ENCODE measurements around the gene RNF180.

Gene RNF180

GRCh38 chr5:64295101-64295500, 129.5 kb downstream of the RNF180 start:
- H4K20me1 ChIP-seq (ENCODE audit: insufficient read depth, low read length), result no peaks in the 10 kb centered on the region
- no peaks in the 10 kb centered on the region for H3K27me3 ChIP-seq (ENCODE audit: insufficient read depth, low read length, poor library complexity)
- ATAC-seq (ENCODE audit: insufficient read depth, low read depth) (no peak), DNase-seq (no peak)
- no peaks in the 10 kb centered on the region for H3K79me2 ChIP-seq (ENCODE audit: insufficient read depth, low read length)
- no peak overlapping the region for H3K4me3 ChIP-seq (ENCODE audit: low read depth in 1 of 2, low read length in 2 of 2)
- TF ChIP-seq EZH2 (IDR thresholded peaks at IDR 0.05; ENCODE audit: borderline replicate concordance, low read depth, low read length, severe bottlenecking) (no peak), CTCF (IDR thresholded peaks at IDR 0.05; ENCODE audit: borderline replicate concordance, extremely low read depth, low read length, poor library complexity, severe bottlenecking) (no peak)
- no peaks in the 10 kb centered on the region for H3K9me3 ChIP-seq (ENCODE audit: insufficient read depth, low read length, severe bottlenecking)
- H2AFZ ChIP-seq (ENCODE audit: low read depth, low read length), result no peak overlapping the region
- H3K36me3 ChIP-seq (ENCODE audit: insufficient read depth, low read length), result no peaks in the 10 kb centered on the region
- no peaks in the 10 kb centered on the region for H3K4me1 ChIP-seq (ENCODE audit: insufficient read depth, low read length)
- H3K4me2 ChIP-seq (ENCODE audit: insufficient read depth, low read length), result no peak overlapping the region
- no peak overlapping the region for H3K27ac ChIP-seq (ENCODE audit: low read length)
- H3K9ac ChIP-seq (ENCODE audit: low read depth, low read length), result no peak overlapping the region

GRCh38 chr5:64298586-64298985, 132.9 kb downstream of the RNF180 start:
- H3K4me2 ChIP-seq (ENCODE audit: insufficient read depth, low read length), result no peak overlapping the region
- no peak overlapping the region for H3K9ac ChIP-seq (ENCODE audit: low read depth, low read length)
- no peak overlapping the region for H3K4me3 ChIP-seq (ENCODE audit: low read depth in 1 of 2, low read length in 2 of 2)
- DNase-seq (no peak), ATAC-seq (ENCODE audit: insufficient read depth, low read depth) (no peak)
- no peak overlapping the region for H3K27ac ChIP-seq (ENCODE audit: low read length)
- TF ChIP-seq EZH2 (IDR thresholded peaks at IDR 0.05; ENCODE audit: borderline replicate concordance, low read depth, low read length, severe bottlenecking) (no peak), CTCF (IDR thresholded peaks at IDR 0.05; ENCODE audit: borderline replicate concordance, extremely low read depth, low read length, poor library complexity, severe bottlenecking) (no peak)
- H3K36me3 ChIP-seq (ENCODE audit: insufficient read depth, low read length), result no peaks in the 10 kb centered on the region
- no peaks in the 10 kb centered on the region for H4K20me1 ChIP-seq (ENCODE audit: insufficient read depth, low read length)
- no peaks in the 10 kb centered on the region for H3K4me1 ChIP-seq (ENCODE audit: insufficient read depth, low read length)
- H3K9me3 ChIP-seq (ENCODE audit: insufficient read depth, low read length, severe bottlenecking), result no peaks in the 10 kb centered on the region
- no peak overlapping the region for H2AFZ ChIP-seq (ENCODE audit: low read depth, low read length)
- no peaks in the 10 kb centered on the region for H3K79me2 ChIP-seq (ENCODE audit: insufficient read depth, low read length)
- no peaks in the 10 kb centered on the region for H3K27me3 ChIP-seq (ENCODE audit: insufficient read depth, low read length, poor library complexity)

GRCh38 chr5:64299805-64300204, 134.2 kb downstream of the RNF180 start:
- Histone ChIP-seq H3K4me3 (ENCODE audit: low read depth in 1 of 2, low read length in 2 of 2) (no peak overlapping the region), H3K36me3 (ENCODE audit: insufficient read depth, low read length) (no peaks in the 10 kb centered on the region), H3K9ac (ENCODE audit: low read depth, low read length) (no peak overlapping the region), H2AFZ (ENCODE audit: low read depth, low read length) (no peak overlapping the region), H3K4me1 (ENCODE audit: insufficient read depth, low read length) (no peaks in the 10 kb centered on the region), H4K20me1 (ENCODE audit: insufficient read depth, low read length) (no peaks in the 10 kb centered on the region), H3K79me2 (ENCODE audit: insufficient read depth, low read length) (no peaks in the 10 kb centered on the region), H3K27ac (ENCODE audit: low read length) (no peak overlapping the region), H3K9me3 (ENCODE audit: insufficient read depth, low read length, severe bottlenecking) (no peaks in the 10 kb centered on the region), H3K27me3 (ENCODE audit: insufficient read depth, low read length, poor library complexity) (no peaks in the 10 kb centered on the region), H3K4me2 (ENCODE audit: insufficient read depth, low read length) (no peak overlapping the region)
- DNase-seq (no peak), ATAC-seq (ENCODE audit: insufficient read depth, low read depth) (no peak)
- TF ChIP-seq EZH2 (IDR thresholded peaks at IDR 0.05; ENCODE audit: borderline replicate concordance, low read depth, low read length, severe bottlenecking) (no peak), CTCF (IDR thresholded peaks at IDR 0.05; ENCODE audit: borderline replicate concordance, extremely low read depth, low read length, poor library complexity, severe bottlenecking) (no peak)

- Histone ChIP-seq H3K4me3 (ENCODE audit: low read depth in 1 of 2, low read length in 2 of 2) (no peak overlapping the region), H3K9me3 (ENCODE audit: insufficient read depth, low read length, severe bottlenecking) (no peaks in the 10 kb centered on the region), H3K4me2 (ENCODE audit: insufficient read depth, low read length) (no peak overlapping the region), H3K27ac (ENCODE audit: low read length) (no peak overlapping the region), H3K9ac (ENCODE audit: low read depth, low read length) (no peak overlapping the region), H4K20me1 (ENCODE audit: insufficient read depth, low read length) (no peaks in the 10 kb centered on the region), H3K79me2 (ENCODE audit: insufficient read depth, low read length) (no peaks in the 10 kb centered on the region), H3K4me1 (ENCODE audit: insufficient read depth, low read length) (no peaks in the 10 kb centered on the region), H2AFZ (ENCODE audit: low read depth, low read length) (no peak overlapping the region), H3K27me3 (ENCODE audit: insufficient read depth, low read length, poor library complexity) (no peaks in the 10 kb centered on the region), H3K36me3 (ENCODE audit: insufficient read depth, low read length) (no peaks in the 10 kb centered on the region)
- TF ChIP-seq EZH2 (IDR thresholded peaks at IDR 0.05; ENCODE audit: borderline replicate concordance, low read depth, low read length, severe bottlenecking) (no peak), CTCF (IDR thresholded peaks at IDR 0.05; ENCODE audit: borderline replicate concordance, extremely low read depth, low read length, poor library complexity, severe bottlenecking) (no peak)
- DNase-seq, result no peak
- no peak for ATAC-seq (ENCODE audit: insufficient read depth, low read depth)
Observed at GRCh38 chr5:64301566-64301965, 135.9 kb downstream of the RNF180 start.
